Activated CD4-positive, CD25-positive, alpha-beta regulatory T cell treated with anti-CD3 and anti-CD28 coated beads, Interleukin-2, amount 50 U/mL, for 16 hours (primary cell): ENCODE data around the gene RBM18.
A peak's percentile ranks its signal among the peaks of the same experiment; 100 is the strongest.

Source experiments
- DNase-seq: peaks from one replicate; pipeline ENCODE4 v3.0.0-alpha.2; 2020; ENCODE audit warnings: low read depth, low spot score

The RBM18 gene

DNA sequence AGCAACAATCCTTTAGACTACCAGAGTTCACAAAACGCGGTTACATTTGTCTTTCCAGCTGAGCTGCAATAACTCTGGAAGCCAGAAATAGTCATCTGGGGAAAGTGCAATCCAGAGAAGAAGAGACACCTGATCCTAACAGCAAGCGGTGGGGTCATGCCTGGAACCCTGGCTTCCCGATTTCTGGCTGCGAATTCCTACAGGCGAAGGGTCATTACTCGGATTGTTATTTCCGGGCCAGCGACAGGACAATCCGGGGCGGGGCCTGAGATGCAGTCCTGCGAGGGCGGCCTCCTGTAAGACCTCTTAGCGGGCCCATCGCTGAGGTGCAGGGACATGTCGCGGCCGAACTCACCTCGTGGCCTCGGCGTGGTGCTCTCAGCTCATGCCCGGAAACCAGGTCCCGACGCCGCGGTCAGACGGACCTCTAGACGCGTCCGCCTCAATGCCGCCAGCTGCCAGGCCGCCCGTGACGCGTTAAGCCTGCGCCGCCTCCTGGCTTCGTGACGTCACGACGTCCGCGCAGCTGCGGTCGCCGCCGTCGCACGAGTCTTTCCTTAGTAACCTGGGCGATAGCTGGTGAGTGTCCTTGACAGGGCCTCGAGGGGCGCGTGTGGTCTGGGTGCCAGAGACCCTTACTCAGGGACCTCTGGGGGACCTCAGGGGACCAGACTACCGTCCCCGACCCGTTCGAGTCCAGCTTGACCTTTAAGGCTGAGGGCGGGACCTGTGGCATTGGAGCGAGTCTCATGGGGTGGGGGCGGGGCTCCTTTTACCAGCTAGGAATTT lies at the start of gene RBM18, which contains the start of gene MRRF:
Gene RBM18, minus strand, starts transcription at position 481 of the 789 bp plus-strand sequence. CDS start 3,348 bp downstream, outside the sequence.
Gene MRRF, plus strand, starts transcription at position 523 of the 789 bp plus-strand sequence. CDS start 6,010 bp downstream, outside the sequence.
- peak; percentile 83 for DNase-seq

- no peak for DNase-seq
Measured at GRCh38 chr9:122314165-122314564, 49.5 kb upstream of the RBM18 start.

- no peak for DNase-seq
Measured at GRCh38 chr9:122309861-122310260, 45.2 kb upstream of the RBM18 start.

- DNase-seq: no peak
Measured at GRCh38 chr9:122307925-122308324, 43.3 kb upstream of the RBM18 start.

DNA sequence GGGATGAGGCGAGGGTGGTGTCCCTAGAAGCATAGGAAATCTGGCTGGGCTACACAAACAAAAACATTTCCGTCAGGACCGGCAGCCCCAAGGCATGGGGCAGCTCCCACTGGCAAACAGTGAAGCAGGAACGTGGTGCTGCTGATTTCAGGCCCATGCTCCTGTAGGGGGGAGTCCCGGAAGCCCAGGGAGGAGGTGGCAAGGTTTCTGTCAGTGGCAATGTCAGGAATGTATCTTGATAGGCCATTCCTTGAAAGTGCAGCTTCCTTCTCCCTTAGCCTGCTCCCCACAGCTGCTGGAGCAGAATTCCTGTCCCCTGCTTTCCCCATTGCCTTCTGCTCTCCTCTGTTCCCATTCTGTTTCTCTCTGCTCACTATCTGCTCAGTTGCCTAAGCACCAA lies 42.4 kb upstream of the RBM18 start:
- no peak for DNase-seq

- DNase-seq: no peak
Measured at GRCh38 chr9:122302237-122303093, 37.8 kb upstream of the RBM18 start.

- DNase-seq: no peak
Measured at GRCh38 chr9:122297512-122297911, 32.9 kb upstream of the RBM18 start.

DNA sequence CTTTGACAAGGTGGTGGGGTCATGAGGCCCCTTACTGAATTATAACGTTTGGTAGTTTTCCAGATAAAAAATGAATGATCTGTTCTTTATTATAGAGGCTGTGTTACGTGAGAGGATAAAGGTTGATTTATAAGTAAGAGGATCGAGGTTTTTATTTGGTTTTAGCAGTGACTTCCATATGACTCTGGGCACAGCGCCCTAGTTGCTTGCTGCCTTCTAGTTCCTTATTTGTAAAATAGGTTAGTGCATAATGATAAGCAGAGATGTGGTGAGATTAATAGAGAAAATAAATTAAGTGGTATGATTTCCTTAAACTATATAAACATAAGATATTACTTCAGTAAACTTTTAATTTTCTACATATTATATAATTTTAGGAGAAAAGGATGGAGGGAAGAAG lies 29.9 kb upstream of the RBM18 start:
- no peak for DNase-seq

DNA sequence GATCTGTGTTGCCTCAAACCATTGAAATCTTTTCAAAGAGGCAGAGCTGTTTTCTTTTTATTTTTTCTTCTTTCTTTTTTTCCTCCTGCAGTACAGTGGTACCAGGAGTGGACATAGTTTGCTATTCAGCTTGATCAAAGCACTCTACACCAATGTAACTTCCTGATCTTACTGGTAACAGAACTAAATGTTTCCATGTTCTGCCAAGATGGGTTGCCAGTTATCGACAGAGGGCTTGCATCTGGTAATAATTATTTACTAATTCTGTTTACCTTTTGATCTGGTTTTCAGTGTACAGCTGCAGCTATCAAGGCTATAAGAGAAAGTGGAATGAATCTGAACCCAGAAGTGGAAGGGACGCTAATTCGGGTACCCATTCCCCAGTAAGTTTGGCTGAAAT lies 26.8 kb upstream of the RBM18 start:
- DNase-seq: no peak

GRCh38 chr9:122287214-122287720 lies 22.6 kb upstream of the RBM18 start:
- DNase-seq: no peak

GRCh38 chr9:122286764-122287163 lies 22.1 kb upstream of the RBM18 start:
- no peak for DNase-seq

GRCh38 chr9:122281368-122281767 lies 16.7 kb upstream of the RBM18 start:
- no peak for DNase-seq

GRCh38 chr9:122277285-122277897 lies 12.8 kb upstream of the RBM18 start:
- no peak for DNase-seq

DNA sequence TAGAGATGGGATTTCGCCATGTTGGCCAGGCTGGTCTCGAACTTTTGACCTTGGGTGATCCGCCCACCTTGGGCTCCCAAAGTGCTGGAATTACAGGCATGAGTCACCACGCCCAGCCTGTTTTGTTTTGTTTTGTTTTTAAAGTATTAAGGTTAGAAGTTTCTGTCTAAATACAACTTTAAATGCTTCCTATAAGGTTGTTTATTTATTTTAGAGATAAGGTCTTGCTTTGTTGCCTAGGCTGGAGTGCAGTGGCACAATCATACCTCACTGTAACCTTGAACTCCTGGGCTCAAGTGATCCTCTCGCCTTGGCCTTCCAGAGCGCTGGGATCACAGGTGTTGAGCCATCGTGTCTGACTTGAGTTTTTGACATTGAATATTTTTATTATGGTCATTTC lies 11.5 kb upstream of the RBM18 start:
- DNase-seq: no peak

GRCh38 chr9:122274055-122274454 lies 9.4 kb upstream of the RBM18 start:
- DNase-seq: no peak

- no peak for DNase-seq
Measured at GRCh38 chr9:122268041-122268814, 3.6 kb upstream of the RBM18 start.

DNA sequence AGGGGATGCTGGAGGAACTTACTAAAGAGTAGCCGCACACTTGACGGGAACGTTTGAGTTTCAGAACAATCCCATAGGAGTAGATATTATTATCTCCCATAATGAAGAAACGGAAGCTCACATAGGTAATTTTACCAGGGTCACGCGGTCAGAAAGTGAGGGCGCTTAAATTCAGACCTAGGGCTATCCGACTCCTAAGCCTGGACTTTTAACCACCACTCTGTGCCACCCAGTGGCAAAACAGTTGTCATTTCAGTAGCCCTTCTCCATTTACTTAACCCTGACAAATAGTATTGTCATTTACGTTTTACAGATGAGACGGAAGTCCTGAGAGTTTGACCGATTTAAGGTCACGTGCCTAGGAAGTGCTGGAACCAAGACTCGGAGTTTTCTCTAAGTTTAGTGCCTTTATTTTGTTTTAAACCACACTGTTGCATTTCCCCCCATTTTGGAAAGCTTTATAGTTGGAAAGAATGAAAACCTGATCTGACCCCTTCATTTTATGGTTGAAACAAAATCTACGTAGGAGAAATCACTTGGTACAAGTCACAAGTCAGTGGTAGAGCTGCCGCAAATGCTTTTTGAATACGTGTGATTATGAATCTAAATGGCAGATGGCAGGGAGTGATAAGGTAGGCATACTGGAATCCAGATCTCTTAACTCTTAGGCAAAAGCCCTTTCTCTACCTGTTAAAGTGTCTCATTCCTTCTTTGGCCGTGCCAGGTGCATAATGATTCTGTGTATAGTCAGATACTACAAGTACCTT lies 692 bp upstream of the RBM18 start:
- no peak for DNase-seq

GRCh38 chr9:122263699-122264349 lies 816 bp downstream of the RBM18 start:
- DNase-seq: no peak

GRCh38 chr9:122262073-122262472 lies 2.6 kb downstream of the RBM18 start:
- DNase-seq: no peak

DNA sequence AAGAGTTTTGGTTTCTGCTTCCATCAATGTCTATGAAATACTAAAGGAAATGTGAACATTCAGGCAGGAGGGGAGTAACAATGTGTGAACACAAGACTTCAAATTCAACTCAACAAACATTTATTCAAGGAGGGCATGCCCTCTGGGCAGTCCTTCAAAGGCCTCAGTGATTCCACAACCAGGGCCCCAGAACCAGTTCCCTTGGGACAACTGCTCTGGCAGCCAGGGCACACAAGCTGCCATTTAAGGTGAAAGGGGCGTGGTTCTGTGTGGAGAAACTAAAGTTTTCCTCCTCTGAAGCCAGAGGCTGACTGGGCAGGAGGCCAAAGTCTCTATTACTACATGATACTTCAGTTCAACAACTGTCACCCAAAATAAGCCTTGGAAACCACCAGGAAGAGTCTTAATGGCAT lies 3.2 kb downstream of the RBM18 start:
- DNase-seq: no peak
